K562 treated with DMSO at 1 percent for 24 hours (cell line): ENCODE measurements around the gene HOXB6. TPM values are rescaled to one million over a fixed set of nuclear protein-coding genes. Genes with fewer than 3 reads are reported as not detected.

Experiments
- total RNA-seq: library from RNA; unstranded; fragments of 300-600 nt; gene quantifications from 2 replicates; pipeline ENCODE4 v1.2.3, GENCODE V29; 2022; ENCODE audit warnings: low read depth; ENCODE audit not compliant: insufficient read depth

The HOXB6 gene
- 11.9 and 12.4 TPM in 2 replicates for total RNA-seq

DNA sequence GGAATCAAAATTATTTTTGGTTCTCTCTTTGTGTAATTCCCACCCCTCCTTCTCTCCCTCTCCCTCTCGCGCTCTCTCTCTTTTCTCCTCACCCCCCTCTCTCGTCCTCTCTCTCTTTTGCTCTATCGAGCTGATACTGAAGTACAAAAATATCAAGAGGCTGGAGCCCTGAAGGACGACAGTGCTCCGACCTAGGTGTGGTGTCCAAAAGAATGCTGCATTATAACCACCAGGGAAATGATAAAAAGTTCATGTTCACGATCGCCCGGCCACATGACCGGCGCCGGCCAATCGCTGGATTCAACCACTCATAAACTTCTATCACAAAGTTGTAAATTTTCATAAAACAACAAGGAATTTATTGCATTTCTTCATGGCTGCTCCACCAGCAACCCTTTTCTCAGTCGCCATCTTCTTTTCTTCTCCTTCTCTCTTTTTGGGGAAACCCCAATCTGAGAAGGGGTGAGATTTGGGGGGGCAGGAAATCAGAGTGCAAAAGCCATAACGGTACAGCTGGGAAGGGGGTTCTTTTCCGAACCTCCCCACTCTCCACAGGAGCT lies at the start of gene HOXB6:
TSS of gene HOXB6 (minus strand) at position 217 of the 560 bp plus-strand sequence. CDS start 6,836 bp downstream, outside the sequence.

DNA sequence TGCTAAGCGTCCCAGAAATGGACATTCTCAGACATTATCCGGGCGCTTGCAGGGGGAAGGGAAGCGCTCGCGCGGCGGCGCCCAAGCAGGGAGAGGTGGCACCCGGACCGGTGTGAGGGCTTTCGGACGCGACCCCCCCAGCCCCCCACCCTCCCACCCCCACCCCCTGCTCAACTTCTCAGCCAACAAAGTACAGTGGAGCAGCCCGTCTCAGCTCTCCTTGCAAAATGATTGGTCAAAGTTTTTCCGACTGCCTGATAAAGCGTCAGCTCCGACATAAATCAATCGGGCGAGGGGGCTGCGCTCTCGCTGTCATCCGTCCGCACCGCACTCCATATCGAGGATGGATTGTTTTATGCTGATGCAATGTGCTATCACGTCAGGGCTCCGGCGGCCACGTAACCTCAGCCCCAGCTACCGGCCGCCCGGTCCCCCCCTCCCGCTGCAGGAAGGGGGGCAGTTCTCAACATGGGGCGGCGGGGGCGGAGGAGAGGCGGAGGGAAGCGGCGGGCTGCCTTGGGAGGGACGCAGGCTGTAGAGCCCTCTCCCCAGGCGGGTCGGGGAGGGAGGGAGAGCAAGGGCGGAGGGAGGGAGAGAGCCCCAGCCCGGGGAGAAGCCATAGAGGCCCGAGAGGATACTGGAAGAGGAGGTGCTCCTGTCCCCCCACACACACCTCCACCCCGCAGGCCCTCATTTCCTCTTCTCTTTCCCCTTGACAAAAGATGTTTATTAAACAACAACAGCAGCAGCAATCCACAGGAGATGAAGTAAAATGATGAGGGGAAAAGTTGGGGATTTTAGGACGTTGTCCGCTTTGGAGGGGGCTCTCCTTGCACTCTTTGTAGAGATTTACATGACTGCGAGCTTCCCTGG lies 21.7 kb upstream of the HOXB6 start, which contains the start of gene HOXB9:
TSS of gene HOXB9 (minus strand) at position 114 of the 873 bp plus-strand sequence. CDS start at position 25, 89 bp downstream.

DNA sequence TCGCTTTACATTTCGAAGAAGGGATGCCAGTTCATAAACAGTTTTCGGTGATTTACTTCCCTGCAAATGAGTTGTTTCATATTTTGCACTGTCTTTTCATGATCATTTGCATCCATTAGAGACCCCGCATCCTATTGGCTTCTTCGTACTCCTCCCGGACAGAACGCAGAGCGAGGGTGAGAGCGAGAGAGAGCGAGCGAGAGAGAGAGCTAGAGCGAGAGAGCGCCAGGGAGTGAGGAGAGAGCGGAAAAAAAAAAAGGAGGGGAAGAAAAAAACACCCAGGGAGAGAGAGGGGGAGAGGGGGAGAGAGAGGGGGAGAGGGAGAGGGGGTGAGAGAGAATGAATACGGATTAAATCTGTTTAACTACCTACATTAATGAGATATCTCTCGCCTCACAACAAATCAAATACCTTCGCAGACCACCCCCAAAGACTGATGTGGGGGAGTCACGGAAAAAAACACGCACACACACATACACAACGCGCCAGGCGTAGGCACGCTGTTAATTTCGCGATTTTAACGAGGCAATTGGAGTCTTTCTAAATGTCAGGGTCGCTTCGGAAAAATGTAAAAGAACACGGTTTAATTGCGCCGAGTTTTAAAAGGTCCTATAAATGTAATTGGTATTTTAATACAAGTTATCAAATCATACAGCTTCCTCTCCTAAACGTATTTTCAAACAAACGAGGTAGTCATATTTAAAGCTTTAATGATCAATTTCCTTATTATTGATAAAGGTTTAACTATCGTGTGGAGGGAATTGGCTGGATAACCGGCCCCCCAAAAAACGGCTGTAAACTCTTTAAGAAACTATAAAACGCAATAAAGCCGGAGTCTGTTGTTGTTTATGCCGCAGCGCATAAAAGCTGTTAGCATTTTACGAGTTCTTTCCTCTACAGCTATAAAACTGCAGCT lies 10.5 kb upstream of the HOXB6 start, which contains the start of gene HOXB8:
TSS of gene HOXB8 (minus strand) at position 246 of the 916 bp plus-strand sequence. CDS start 588 bp downstream, outside the sequence.

DNA sequence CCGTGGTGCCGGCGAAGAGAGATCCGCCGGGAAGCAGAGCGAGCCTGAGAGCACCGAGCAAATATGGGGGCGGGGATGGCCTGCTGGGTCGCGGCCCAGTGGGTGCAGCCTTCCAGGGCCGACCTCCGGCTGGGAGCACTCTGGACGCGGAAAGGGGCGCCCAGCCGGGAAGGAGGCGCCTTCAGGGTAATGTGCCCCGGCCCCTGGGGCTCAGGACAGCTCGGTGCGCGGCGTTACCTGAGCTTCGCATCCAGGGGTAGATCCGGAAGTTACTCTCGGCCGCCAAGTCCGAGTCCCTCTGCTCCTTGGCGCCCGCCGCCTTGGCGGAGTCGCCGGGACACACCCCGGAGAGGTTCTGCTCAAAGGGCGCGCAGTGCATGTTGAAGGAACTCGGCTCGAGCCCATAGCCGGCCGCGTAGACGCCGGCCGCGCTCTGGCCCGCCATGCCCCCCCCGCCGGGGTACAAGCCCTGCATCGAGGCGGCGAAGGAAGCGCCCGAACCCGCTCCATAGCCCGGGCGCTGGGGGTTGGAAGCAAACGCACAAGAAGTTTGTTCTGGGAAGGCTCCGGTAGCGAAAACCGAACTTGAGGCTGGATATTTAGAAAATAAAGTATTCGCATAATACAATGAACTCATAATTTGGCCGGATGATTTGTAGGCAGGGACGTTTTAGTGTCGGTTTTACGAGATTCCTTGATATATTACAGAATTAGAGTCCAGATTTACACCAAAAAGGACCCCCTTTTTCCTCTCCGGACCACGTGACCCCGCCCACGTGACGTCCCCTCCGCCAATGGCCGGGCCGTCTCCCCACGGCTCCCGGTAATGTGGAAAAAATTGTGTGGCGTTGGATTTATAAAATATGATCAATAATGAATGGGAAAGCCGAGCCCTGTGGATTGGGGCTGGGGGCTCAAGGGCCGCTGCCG lies 5.8 kb upstream of the HOXB6 start, which contains the start of gene HOXB7:
TSS of gene HOXB7 (minus strand) at position 736 of the 930 bp plus-strand sequence. CDS start at position 637, 99 bp downstream.

DNA sequence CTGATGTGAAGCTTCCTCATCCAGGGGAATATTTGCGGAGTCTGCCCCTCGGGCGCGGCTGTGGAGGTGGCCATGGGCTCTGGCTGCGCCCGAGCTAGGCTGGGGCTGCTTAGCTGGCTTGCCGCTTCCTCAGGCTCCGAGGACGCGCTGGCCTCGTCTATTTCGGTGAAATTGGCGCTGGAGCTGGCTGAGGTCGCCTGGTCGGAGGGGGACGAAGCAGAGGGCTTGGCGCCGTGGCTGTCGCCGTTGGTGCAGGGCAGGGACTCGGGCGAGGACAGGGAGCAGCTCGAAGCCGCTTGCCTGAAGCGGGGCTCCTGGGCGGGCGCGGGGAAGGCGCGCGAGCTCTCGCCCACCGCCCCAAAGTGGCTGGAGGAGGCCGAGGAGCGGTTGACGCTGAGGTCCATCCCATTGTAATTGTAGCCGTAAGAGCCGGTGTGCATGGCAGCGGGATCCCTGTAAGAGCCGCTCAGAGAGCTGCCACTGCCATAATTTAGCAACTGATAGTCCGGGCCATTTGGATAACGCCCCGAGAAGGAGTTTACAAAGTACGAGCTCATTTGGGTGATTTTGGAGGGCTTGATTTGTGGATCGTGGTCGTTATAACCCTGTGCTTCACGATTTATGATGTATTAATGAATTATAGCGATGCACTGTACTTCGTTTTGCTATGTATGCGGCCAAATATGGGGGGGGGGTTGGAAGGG lies 11.5 kb downstream of the HOXB6 start, which contains the start of gene HOXB5:
TSS of gene HOXB5 (minus strand) at position 654 of the 704 bp plus-strand sequence. CDS start at position 557, 97 bp downstream.

DNA sequence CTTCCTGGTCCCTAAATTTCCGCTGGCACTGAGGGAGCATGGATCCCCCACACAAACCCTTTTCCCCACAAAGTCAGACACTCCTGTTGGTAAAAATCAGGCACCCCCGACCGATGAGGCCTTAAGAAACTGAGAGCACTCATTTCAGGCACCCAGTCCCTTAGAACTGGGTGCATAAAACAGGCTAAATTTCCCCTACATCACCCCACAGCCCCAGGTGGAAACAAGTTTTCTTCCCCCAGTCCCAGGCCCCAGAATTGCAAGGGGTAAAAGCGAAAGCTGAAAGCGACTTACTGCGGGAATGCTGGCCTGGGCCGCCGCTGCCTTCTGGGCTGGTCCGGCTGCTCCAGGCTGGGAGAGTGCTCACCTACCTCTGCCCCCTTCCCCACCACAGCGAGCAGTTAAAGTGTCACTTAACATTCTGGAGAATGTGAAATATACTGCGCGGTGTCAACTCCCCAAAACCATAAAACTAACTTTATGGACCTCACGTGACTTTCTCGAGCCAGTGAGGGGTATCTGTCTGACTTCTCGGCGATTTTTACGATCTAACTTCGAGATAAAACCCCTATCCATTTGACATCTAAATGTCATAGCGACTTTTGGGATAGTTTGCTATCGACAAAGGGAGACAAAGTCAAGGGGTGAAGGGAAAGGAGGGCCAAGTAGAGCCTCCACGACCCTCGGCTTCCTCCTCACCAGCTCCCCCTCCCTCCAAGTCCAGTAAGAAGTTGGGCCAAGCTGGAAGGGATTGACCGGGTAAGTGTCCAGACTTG lies 14.8 kb downstream of the HOXB6 start, which contains the start of gene HOXB3:
TSS of gene HOXB3 (minus strand) at position 411 of the 776 bp plus-strand sequence. CDS start 37,767 bp downstream, outside the sequence.

DNA sequence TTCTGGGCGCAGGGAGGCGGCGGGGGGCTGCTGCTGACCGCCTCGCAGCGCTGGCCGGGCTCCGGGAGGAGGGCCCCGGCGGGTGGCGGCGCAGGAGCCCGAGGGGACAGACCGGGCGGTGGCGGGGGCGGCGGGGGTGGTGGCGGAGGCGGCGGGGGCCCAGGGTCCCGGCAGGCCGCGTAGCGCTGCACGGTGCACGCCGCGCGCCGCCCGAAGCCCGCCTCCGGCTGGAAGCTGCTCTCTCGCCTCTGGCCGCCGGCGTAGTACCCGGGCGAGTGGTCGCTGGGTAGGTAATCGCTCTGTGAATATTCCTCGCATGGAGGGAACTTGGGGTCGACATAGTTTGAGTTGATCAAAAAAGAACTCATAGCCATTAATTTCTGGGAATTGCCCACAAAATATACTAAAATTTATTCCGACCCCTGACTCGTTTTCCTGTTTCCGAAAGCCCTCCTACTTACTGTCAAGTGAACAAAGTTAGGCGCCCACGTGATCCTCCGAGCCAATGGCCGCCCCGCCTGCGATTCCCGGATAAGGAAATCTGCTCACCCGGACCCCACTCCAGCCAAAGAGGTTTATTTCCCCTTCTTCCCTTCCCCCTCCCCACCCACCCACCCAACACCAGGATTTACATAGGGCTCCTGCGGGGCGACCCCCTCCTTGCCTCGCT lies 26.7 kb downstream of the HOXB6 start, which contains the start of gene HOXB4:
TSS of gene HOXB4 (minus strand) at position 405 of the 670 bp plus-strand sequence. CDS start at position 374, 31 bp downstream.

Other genes starting within 250 kb of the HOXB6 start
- gene SKAP1, start 174.8 kb downstream of the HOXB6 start, total RNA-seq, result not detected in 2 replicates
- not detected in 2 replicates for gene HOXB1, start 74.0 kb downstream of the HOXB6 start, total RNA-seq
- gene HOXB2, start 59.9 kb downstream of the HOXB6 start, total RNA-seq, result 133 and 146 TPM in 2 replicates
- gene HOXB4, start 26.6 kb downstream of the HOXB6 start, total RNA-seq, result 19.7 and 22.3 TPM in 2 replicates
- 26.9 and 34.9 TPM in 2 replicates for gene HOXB3, start 14.7 kb downstream of the HOXB6 start, total RNA-seq
- gene HOXB5, start 11.2 kb downstream of the HOXB6 start, total RNA-seq, result 4.6 and 5.3 TPM in 2 replicates
- 20.8 and 23.2 TPM in 2 replicates for gene HOXB7, start 6.0 kb upstream of the HOXB6 start, total RNA-seq
- 30.1 and 31.2 TPM in 2 replicates for gene HOXB8, start 10.3 kb upstream of the HOXB6 start, total RNA-seq
- 149 and 161 TPM in 2 replicates for gene HOXB9, start 21.4 kb upstream of the HOXB6 start, total RNA-seq
- gene PRAC1, start 117.5 kb upstream of the HOXB6 start, total RNA-seq, result not detected in 2 replicates
- gene PRAC2, start 118.2 kb upstream of the HOXB6 start, total RNA-seq, result not detected in 2 replicates
- 0.12 TPM in 1 of 2 replicates, not detected in the other for gene HOXB13, start 123.8 kb upstream of the HOXB6 start, total RNA-seq
- not detected in 2 replicates for gene TTLL6, start 212.2 kb upstream of the HOXB6 start, total RNA-seq
- 57.5 and 58.3 TPM in 2 replicates for gene CALCOCO2, start 226.0 kb upstream of the HOXB6 start, total RNA-seq